D721Med (cell line): ENCODE data around the gene PACRG.

Experiments used
- DNase-seq: peaks from one replicate; pipeline ENCODE4 v3.0.0; 2011; ENCODE audit warnings: low spot score; ENCODE audit not compliant: insufficient read length
- FAIRE-seq: peaks from 2 replicates; lab custom pipeline; 2011; peaks lifted over from hg19 to GRCh38; lab: Jason Lieb, UNC
- CTCF ChIP-seq: IDR thresholded peaks from 2 replicates; pipeline ENCODE4 v1.5.1; 2012; ENCODE audit warnings: mild to moderate bottlenecking, control low read depth; ENCODE audit not compliant: insufficient read depth; ENCODE audit errors: missing control alignments

The PACRG gene

DNA sequence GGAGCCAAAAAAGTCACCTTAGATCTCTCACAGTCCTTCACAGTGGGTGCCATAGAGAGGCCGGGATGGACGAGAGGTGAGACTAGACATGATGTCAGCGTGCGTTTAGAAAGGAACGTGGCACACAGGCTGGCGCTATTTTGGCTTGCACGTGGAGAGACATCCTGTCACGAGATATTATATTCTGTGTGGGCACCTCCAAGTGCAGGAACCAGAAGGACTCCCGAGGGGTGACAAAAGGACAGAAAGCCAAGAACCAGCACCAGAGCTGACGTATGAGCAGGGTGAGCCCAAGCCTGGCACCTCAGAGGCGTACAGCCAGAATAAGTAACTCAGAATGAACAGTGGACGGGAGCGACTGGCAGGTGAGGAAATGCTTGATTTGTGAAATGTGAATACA, 636.9 kb downstream of the PACRG start:
- TF ChIP-seq CTCF, result no peak
- DNase-seq (no peak), FAIRE-seq (no peak)
